GM19240 (cell line): ENCODE results near the gene ZNF493.

Experiments used
- DNase-seq: peaks from one replicate; pipeline ENCODE4 v3.0.0; 2011; ENCODE audit warnings: low spot score; ENCODE audit not compliant: insufficient read length

Gene ZNF493

DNA sequence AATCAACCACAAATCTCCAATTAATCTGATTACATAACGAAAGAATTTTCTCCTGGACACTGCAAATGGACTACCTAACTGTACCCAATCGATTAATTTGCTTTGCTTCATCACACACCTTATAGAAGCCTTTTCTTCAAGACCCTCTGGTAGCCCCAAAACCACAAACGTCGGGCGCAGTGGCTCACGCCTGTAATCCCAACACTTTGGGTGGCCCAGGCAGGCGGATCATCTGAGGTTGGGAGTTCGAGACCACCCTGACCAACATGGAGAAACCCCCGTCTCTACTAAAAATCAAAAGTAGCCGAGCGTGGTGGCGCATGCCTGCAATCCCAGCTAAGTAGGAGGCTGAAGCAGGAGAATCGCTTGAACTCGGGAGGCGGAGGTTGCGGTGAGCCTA, 65.6 kb downstream of the ZNF493 start:
- DNase-seq, result no peak

DNA sequence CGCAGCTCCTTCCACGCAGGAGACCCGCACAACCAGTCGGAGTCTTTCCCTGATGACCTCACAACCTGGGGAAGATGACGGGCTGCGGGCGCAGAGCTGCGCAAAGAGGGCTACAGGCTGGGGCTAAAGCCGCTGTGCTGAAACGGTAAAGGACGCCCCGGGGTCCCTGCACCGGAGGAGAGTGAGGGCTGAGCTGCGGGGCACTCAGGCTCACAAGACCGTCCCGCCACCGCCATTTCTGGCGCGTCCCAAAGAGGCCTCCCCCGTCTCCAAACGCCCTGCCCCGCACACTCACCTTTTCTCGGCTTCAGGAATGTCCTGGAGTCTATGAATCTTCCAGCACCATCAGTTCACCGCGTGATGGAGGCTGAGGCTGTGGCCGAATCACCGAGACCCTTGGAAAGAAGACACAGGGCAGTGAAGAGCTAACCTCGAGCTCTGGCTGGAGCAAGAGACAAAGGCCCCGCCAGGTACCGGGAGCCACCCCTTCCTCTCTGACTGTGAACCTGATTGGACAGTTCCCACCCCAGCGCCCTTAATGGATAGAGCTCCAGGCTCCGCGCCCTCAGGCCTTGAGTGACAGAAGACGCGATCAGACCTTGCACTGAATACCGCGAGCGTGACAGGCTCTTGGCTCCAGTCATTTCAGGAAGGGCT, 66.6 kb downstream of the ZNF493 start:
- DNase-seq, result no peak

DNA sequence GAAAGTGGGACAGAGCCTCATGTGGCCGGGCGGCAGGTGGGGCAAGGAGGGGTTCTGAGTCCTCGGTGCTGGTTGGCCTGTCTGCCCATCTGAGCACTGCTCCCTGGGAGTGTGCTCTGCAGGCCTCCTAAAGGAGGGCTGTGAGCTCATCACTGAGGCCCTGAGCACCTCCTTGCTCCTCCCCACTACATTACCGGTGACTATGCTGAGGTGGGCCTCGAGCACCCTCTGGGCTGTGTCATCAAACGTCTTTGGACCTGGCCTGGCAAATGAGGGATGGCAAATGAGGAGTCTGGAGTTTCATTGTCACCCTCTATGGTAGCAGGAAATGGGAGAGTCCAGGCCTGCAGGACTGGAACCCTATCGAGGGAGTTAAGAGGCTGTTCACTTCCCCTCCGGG, 69.7 kb downstream of the ZNF493 start:
- no peak for DNase-seq

DNA sequence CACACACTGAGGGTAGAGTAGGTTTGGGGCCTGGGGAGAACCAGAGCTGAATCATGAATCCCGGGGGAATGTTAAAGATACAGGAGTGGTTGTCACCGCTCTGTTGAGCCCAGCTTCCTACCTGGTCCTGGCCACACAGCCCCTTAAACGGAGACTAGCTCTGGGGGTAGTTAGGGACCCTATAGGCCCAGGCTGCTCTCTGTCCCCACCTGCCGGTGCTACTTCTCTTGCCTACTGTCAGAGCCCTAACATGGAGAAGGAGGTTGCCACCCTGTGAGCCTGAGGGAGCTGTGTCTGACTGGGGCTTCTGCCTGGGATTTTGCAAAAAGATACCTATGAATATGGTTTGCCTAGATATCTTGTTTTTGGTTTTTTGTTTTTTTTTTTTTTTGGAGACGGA, 71.9 kb downstream of the ZNF493 start:
- no peak for DNase-seq

- no peak for DNase-seq
Observed at GRCh38 chr19:21472507-21472906, 75.6 kb downstream of the ZNF493 start.

DNA sequence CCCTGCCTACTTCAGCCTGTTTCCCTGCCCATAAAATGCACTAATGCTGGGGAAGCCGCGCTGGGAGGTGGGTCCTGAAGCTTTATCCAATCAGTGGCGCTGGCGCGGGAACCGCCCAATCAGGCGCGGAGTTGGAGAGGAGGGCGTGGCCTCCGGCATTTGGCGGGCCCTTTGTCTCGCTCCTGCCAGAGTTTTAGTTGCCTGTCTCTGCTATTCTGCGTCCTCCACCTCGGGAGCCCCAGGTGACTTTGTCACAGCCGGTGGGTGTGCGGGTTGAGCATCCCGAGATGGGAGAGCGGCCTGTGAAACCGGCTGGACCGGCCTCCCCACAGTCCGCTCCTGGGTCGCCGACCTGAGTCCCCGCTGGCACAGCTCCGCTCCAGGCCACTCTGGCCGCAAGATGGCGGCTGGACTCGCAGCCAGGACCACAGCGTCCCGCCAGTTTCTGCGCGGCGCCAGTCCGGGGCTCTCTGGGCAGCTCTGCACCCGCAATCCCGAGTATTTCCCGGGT, 77.8 kb downstream of the ZNF493 start:
- DNase-seq, result no peak
